ENCODE measurements around the gene COL18A1. TPM values are rescaled to one million over a fixed set of nuclear protein-coding genes. Genes with fewer than 3 reads are reported as not detected.

The COL18A1 gene
- total RNA-seq, 6 experiments from 2014 or later = 39.8 to 93.5 (median 86.8) TPM

- H3K36me3 Mint-ChIP-seq (ENCODE audit: low read depth) = peaks cover 7% of the 10 kb centered on the region
- H3K9me3 Mint-ChIP-seq = no peaks in the 10 kb centered on the region
- no peak for DNase-seq
- no peak overlapping the region for H3K4me3 Mint-ChIP-seq
- peaks cover 28% of the 10 kb centered on the region for H3K4me1 Mint-ChIP-seq (ENCODE audit: low read depth)
- peaks cover 11% of the 10 kb centered on the region for H3K27me3 Mint-ChIP-seq (ENCODE audit: insufficient read depth)
- H3K27ac Mint-ChIP-seq = no peak overlapping the region
- TF ChIP-seq, protein P1, sequence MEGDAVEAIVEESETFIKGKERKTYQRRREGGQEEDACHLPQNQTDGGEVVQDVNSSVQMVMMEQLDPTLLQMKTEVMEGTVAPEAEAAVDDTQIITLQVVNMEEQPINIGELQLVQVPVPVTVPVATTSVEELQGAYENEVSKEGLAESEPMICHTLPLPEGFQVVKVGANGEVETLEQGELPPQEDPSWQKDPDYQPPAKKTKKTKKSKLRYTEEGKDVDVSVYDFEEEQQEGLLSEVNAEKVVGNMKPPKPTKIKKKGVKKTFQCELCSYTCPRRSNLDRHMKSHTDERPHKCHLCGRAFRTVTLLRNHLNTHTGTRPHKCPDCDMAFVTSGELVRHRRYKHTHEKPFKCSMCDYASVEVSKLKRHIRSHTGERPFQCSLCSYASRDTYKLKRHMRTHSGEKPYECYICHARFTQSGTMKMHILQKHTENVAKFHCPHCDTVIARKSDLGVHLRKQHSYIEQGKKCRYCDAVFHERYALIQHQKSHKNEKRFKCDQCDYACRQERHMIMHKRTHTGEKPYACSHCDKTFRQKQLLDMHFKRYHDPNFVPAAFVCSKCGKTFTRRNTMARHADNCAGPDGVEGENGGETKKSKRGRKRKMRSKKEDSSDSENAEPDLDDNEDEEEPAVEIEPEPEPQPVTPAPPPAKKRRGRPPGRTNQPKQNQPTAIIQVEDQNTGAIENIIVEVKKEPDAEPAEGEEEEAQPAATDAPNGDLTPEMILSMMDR (IDR thresholded peaks at IDR 0.05) = no peak
Observed at GRCh38 chr21:45379901-45380330, 25.0 kb upstream of the COL18A1 start.

GRCh38 chr21:45380566-45380965, 24.4 kb upstream of the COL18A1 start:
- Mint-ChIP-seq H3K27ac (no peak overlapping the region), H3K4me1 (ENCODE audit: low read depth) (peaks cover 28% of the 10 kb centered on the region), H3K36me3 (ENCODE audit: low read depth) (peaks cover 7% of the 10 kb centered on the region), H3K4me3 (no peak overlapping the region), H3K9me3 (no peaks in the 10 kb centered on the region), H3K27me3 (ENCODE audit: insufficient read depth) (peaks cover 11% of the 10 kb centered on the region)
- TF ChIP-seq, protein P1 (IDR thresholded peaks at IDR 0.05) = no peak
- DNase-seq = no peak

DNA sequence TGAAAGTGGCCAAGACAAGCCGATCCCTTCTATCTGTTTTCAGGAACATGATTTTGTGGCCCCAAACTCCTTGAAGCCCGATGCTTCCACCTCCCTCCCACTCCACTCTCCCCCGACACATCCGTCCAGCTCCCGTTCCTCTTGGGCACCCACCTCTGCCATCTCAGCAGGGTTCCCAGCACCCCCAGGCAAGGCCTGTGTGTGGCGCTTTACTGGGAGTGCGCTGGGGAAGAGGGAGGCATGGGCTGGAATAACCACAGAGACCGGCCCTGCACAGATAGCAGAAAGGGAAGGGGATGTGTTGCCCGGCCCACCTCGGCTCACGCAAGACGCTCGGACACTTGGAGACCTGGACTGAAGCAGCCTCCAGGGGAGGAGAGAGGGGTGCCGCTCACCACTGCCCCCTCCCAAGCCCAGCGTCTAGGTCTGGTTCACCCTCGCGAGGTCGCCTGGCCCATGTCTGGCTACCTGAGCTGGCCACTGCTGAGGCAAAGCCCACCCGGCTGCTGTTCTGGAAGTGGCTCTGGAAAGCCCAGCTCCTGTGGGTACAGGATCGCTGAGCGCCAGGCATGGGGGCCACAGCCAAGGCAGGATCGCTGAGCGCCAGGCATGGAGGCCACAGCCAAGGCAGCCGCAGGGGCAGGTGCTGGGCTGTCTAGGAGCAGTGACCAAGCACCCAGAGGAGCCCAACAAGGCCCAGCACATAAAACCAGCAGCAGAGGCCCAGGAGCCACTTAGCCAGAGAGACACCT, 23.8 kb upstream of the COL18A1 start:
- DNase-seq = no peak
- no peak overlapping the region for H3K27ac Mint-ChIP-seq
- H3K4me3 Mint-ChIP-seq = no peak overlapping the region
- peaks cover 11% of the 10 kb centered on the region for H3K27me3 Mint-ChIP-seq (ENCODE audit: insufficient read depth)
- H3K36me3 Mint-ChIP-seq (ENCODE audit: low read depth) = peaks cover 7% of the 10 kb centered on the region
- peaks cover 31% of the 10 kb centered on the region for H3K4me1 Mint-ChIP-seq (ENCODE audit: low read depth)
- TF ChIP-seq, protein P1 (IDR thresholded peaks at IDR 0.05) = no peak
- no peaks in the 10 kb centered on the region for H3K9me3 Mint-ChIP-seq

- Mint-ChIP-seq H3K36me3 (ENCODE audit: low read depth) (peaks cover 5% of the 10 kb centered on the region), H3K27me3 (ENCODE audit: insufficient read depth) (peaks cover 10% of the 10 kb centered on the region), H3K4me3 (no peak overlapping the region), H3K9me3 (no peaks in the 10 kb centered on the region), H3K4me1 (ENCODE audit: low read depth) (peaks cover 39% of the 10 kb centered on the region), H3K27ac (no peak overlapping the region)
- TF ChIP-seq, protein P1 (IDR thresholded peaks at IDR 0.05) = no peak
- DNase-seq = no peak
Observed at GRCh38 chr21:45381865-45382696, 22.9 kb upstream of the COL18A1 start.

GRCh38 chr21:45382697-45382997, 22.3 kb upstream of the COL18A1 start:
- H3K4me3 Mint-ChIP-seq = no peak overlapping the region
- TF ChIP-seq, protein P1 (IDR thresholded peaks at IDR 0.05) = no peak
- H3K27ac Mint-ChIP-seq = no peak overlapping the region
- H3K4me1 Mint-ChIP-seq (ENCODE audit: low read depth) = peaks cover 39% of the 10 kb centered on the region
- H3K36me3 Mint-ChIP-seq (ENCODE audit: low read depth) = no peaks in the 10 kb centered on the region; the same call in 1 of the 2 replicates
- peaks cover 8% of the 10 kb centered on the region for H3K27me3 Mint-ChIP-seq (ENCODE audit: insufficient read depth)
- no peaks in the 10 kb centered on the region for H3K9me3 Mint-ChIP-seq
- DNase-seq = no peak
